ENCODE measurements around the gene CFAP161. TPM values are rescaled to one million over a fixed set of nuclear protein-coding genes. Genes with fewer than 3 reads are reported as not detected.

Gene CFAP161
- polyA plus RNA-seq, 4 donors: 0.22 to 0.52 (median 0.41) TPM

DNA sequence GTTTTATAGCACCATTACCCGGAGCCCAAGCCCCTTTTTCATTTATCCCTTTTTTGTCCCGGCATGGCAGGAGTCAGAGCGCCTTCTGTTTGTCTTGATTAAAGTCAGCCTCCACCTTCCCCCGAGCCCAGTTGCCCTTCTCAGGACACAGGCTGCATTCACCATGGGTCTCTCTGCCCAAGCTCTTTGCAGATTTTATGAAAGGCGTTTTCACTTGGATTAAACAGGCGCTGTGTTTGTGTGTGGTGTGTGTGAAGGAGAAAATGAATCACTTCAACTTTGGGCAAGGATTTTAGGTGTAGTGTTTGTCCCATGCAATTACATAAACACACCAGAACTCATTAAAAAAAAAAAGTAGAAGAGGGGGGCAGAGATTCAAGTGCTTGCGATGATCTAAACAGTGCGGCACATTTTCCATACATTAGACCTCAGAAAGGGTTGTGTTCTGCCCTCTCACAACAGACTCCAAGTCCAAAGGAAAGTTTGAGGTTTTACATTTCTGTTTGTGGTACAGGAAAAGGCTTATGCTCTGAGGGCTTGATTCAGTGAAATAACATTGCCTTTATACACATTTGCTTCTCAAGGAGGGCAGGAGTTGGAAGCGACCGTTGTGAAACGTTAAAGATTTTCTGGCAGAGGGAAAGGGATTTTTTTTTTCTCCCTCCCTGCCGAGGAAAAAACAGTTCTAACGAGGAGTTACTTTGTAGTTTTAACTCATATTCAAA is 48.1 kb downstream of the CFAP161 start:
- DNase-seq (ENCODE audit: low read depth in 4 of 4, low spot score in 3 of 4): no peak

GRCh38 chr15:81182756-81183438 is 48.8 kb downstream of the CFAP161 start:
- DNase-seq (ENCODE audit: low read depth in 4 of 4, low spot score in 3 of 4): no peak

DNA sequence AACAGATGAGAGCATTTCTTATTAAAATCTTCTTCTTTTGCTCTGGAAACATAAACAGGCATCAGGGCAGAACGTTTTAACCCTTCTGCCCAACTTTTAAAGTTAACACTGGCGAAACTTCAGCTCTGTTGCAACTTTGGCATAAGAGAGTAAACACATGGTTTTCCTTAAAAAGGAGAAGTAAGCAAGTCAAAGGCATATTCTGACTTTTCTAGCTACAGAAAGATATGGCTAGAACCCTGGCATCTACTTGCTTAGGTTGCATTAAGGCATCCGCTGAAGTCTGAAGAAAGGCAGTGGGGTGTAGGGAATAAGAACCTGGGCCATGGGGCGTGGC is 49.3 kb downstream of the CFAP161 start:
- DNase-seq (ENCODE audit: low read depth in 4 of 4, low spot score in 3 of 4): no peak

GRCh38 chr15:81184188-81184587 is 50.1 kb downstream of the CFAP161 start:
- DNase-seq (ENCODE audit: low read depth in 4 of 4, low spot score in 3 of 4): no peak

GRCh38 chr15:81185631-81186295 is 51.7 kb downstream of the CFAP161 start:
- DNase-seq (ENCODE audit: low read depth in 4 of 4, low spot score in 3 of 4): no peak

DNA sequence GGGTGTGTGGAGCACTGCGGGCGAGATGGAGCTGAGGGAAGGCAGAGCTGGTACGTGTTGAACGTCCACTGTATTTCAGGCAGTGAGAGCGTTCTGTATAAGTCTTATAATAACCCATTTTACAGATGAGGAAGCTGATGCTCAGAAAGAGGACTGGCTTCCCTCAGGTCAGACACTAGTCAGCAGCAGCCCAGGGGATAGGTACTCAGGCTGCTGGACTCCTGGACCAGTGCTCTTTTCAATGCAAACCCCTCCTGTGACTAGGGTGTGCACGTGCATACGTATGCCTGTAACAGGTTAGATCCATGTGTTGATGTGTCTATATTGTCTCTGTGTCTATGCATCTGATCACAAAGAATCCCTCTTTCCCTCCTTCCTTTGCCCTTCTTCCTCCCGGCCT is 54.3 kb downstream of the CFAP161 start:
- no peak for DNase-seq (ENCODE audit: low read depth in 4 of 4, low spot score in 3 of 4)

DNA sequence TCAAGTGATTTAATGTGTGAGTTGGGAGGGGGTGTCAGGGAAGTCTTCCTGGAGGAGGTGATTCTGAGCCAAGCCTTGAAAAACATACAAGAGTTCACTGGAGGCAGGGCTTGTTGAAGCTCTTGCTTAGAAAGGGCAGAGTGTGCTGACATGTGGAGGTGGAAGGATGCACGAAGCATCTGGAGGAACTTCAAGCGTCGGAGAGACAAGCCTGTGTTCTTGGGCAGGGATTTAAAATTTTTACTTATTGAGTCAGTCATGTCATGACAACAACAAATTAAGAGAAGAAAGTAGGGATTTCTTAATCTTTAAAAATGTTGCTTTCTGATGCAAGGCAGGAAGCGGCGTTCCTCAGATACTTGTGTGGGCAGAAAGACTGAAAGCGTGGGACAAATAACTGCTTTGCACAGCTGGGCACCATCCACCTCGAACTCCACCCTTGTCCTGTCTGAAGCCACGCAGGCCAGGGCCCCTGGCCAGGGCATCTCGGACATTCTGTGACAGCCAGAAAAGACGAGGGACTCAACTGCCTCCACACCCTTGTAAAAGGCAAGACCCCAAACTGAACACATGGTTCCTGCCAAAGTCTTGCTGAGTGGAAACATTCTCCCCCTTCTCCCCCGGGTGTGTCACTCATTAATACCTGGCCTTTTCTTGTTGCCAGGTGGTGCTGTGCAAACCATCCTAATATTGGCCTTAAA is 55.7 kb downstream of the CFAP161 start:
- DNase-seq (ENCODE audit: low read depth in 4 of 4, low spot score in 3 of 4): no peak

DNA sequence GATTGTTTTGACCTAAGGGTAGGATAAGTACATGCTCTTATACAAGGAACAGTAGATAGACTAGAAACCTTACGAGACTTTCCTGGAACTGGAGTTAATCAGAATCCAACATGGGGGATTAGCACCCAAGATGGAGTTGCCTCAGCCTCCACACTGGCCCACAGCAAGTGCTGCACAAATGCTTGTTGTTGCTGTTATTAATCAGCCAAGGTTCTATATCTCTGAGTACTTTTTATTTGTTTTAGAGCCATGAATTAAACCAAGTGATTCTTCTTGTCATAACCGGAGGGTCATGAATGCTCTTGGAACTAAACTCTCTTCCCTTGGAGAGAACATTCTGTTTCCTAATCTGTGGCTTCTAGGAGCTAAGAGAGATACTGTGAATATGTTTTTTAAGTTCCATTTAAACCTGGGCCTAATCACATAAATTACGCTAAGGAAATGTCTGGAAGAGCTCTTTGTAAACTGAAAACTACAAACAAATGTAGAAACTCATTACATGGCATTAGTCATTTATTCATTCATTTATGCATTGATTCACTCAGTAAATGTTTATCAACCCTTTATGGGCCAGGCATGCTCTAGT is 56.9 kb downstream of the CFAP161 start:
- no peak for DNase-seq (ENCODE audit: low read depth in 4 of 4, low spot score in 3 of 4)

GRCh38 chr15:81191701-81192100 is 57.6 kb downstream of the CFAP161 start:
- DNase-seq (ENCODE audit: low read depth in 4 of 4, low spot score in 3 of 4): no peak

DNA sequence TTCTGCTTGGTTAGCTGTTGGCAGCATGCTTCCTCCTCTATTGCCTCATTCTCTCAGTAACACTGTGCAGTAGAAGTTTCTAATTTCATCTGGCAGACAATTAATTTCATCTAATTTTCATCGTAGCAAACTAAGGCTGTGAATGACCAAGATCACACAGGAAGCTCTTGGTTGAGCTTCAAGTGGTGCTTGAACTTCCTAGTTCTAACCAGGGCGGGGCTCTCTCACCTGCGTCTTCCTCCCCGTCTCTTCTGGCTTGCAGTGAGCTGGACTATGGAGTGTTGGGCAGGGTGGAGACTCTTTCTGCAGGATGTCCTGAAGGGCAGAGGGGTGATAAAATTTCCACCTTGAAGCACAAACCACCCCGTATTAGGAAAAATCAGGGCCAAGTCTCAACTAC is 60.7 kb downstream of the CFAP161 start:
- DNase-seq (ENCODE audit: low read depth in 4 of 4, low spot score in 3 of 4): no peak

- no peak for DNase-seq (ENCODE audit: low read depth in 4 of 4, low spot score in 3 of 4)
Observed at GRCh38 chr15:81195339-81195864, 61.3 kb downstream of the CFAP161 start.

GRCh38 chr15:81196576-81197254 is 62.6 kb downstream of the CFAP161 start, which contains the start of gene IL16:
IL16 (plus strand) TSS chr15:81196879; CDS start chr15:81225400, 28,521 bp downstream.
- DNase-seq (ENCODE audit: low read depth in 4 of 4, low spot score in 3 of 4): no peak

GRCh38 chr15:81197255-81197630 is 63.2 kb downstream of the CFAP161 start:
- no peak for DNase-seq (ENCODE audit: low read depth in 4 of 4, low spot score in 3 of 4)

GRCh38 chr15:81197688-81198281 is 63.7 kb downstream of the CFAP161 start:
- DNase-seq (ENCODE audit: low read depth in 4 of 4, low spot score in 3 of 4): no peak

Other genes starting within 250 kb of the CFAP161 start
- gene MESD, start 144.5 kb upstream of the CFAP161 start, polyA plus RNA-seq (ENCODE audit: insufficient read length in 4 of 4): 10 to 100 TPM; 31.1 to 48.6 (median 40.1) TPM
- 1 to 10 TPM; 7.6 to 9.2 (median 8.0) TPM for gene TLNRD1, start 133.3 kb upstream of the CFAP161 start, polyA plus RNA-seq (ENCODE audit: insufficient read length in 4 of 4)
- gene IL16, start 62.6 kb downstream of the CFAP161 start, polyA plus RNA-seq (ENCODE audit: insufficient read length in 4 of 4): 1 to 10 TPM; 4.1 to 7.1 (median 5.6) TPM
- gene STARD5, start 189.9 kb downstream of the CFAP161 start, polyA plus RNA-seq (ENCODE audit: insufficient read length in 4 of 4): 1 to 10 TPM; 2.9 to 4.6 (median 4.3) TPM
- gene TMC3, start 239.9 kb downstream of the CFAP161 start, polyA plus RNA-seq (ENCODE audit: insufficient read length in 4 of 4): under 1 TPM; 0.14 to 0.29 (median 0.20) TPM

Measured in left renal pelvis (tissue), 4 donors.